ENCODE results near the gene ABCC1.

GRCh38 chr16:16158082-16158658 lies 208.8 kb downstream of the ABCC1 start:
- TF ChIP-seq POLR2A (IDR thresholded peaks at IDR 0.05; ENCODE audit: low read length) (no peak), GATA1 (IDR thresholded peaks at IDR 0.05; ENCODE audit: low read depth, low read length) (no peak)
